ENCODE data around the gene FGD6. TPM values are rescaled to one million over a fixed set of nuclear protein-coding genes. Genes with fewer than 3 reads are reported as not detected.
"Not testable (repeated sequence)": the region's sequence is repeated elsewhere in the genome, so short reads cannot be mapped to it uniquely, and the experiment has no call there.

FGD6 gene
- total RNA-seq, 1 donor from 2014 or later, result 5.7 TPM

GRCh38 chr12:95238150-95238549, 20.9 kb upstream of the FGD6 start:
- Histone ChIP-seq H3K4me3 (ENCODE audit: low read length in 3 of 3) (no peak overlapping the region), H3K9ac (ENCODE audit: low read depth in 1 of 3, low read length in 3 of 3) (no peak overlapping the region), H3K9me3 (ENCODE audit: control insufficient read depth in 3 of 3, low read length in 3 of 3) (no peaks in the 10 kb centered on the region), H3K27ac (ENCODE audit: low read depth, low read length) (no peak overlapping the region), H3K27me3 (ENCODE audit: control insufficient read depth in 3 of 3, insufficient read depth in 3 of 3, low read length in 3 of 3) (no peaks in the 10 kb centered on the region), H3K36me3 (ENCODE audit: control insufficient read depth in 3 of 3, insufficient read depth in 3 of 3, low read length in 3 of 3) (peaks cover 0 to 2% (median 0%) of the 10 kb centered on the region in 3 donors), H3K4me1 (ENCODE audit: control insufficient read depth in 3 of 3, insufficient read depth in 3 of 3, low read length in 3 of 3) (peaks cover 2 to 10% (median 6%) of the 10 kb centered on the region in 3 donors)

GRCh38 chr12:95237315-95237714, 20.0 kb upstream of the FGD6 start:
- Histone ChIP-seq H3K36me3 (ENCODE audit: control insufficient read depth in 3 of 3, insufficient read depth in 3 of 3, low read length in 3 of 3) (peaks cover 0 to under 1% (median 0%) of the 10 kb centered on the region in 3 donors), H3K27ac (ENCODE audit: low read depth, low read length) (no peak overlapping the region), H3K9me3 (ENCODE audit: control insufficient read depth in 3 of 3, low read length in 3 of 3) (no peaks in the 10 kb centered on the region), H3K27me3 (ENCODE audit: control insufficient read depth in 3 of 3, insufficient read depth in 3 of 3, low read length in 3 of 3) (no peaks in the 10 kb centered on the region), H3K4me3 (ENCODE audit: low read length in 3 of 3) (no peak overlapping the region), H3K9ac (ENCODE audit: low read depth in 1 of 3, low read length in 3 of 3) (no peak overlapping the region), H3K4me1 (ENCODE audit: control insufficient read depth in 3 of 3, insufficient read depth in 3 of 3, low read length in 3 of 3) (peaks cover 2 to 10% (median 6%) of the 10 kb centered on the region in 3 donors)

GRCh38 chr12:95235621-95236020, 18.4 kb upstream of the FGD6 start:
- not testable (repeated sequence) for H3K27me3 ChIP-seq (ENCODE audit: control insufficient read depth in 3 of 3, insufficient read depth in 3 of 3, low read length in 3 of 3); H3K36me3 ChIP-seq (ENCODE audit: control insufficient read depth in 3 of 3, insufficient read depth in 3 of 3, low read length in 3 of 3); H3K4me3 ChIP-seq (ENCODE audit: low read length in 3 of 3); H3K9me3 ChIP-seq (ENCODE audit: control insufficient read depth in 3 of 3, low read length in 3 of 3); H3K9ac ChIP-seq (ENCODE audit: low read depth in 1 of 3, low read length in 3 of 3); H3K27ac ChIP-seq (ENCODE audit: low read depth, low read length)
- peaks cover 4 to 10% (median 5%) of the 10 kb centered on the region in 3 donors for H3K4me1 ChIP-seq (ENCODE audit: control insufficient read depth in 3 of 3, insufficient read depth in 3 of 3, low read length in 3 of 3)

- peaks cover 2 to 13% (median 7%) of the 10 kb centered on the region in 3 donors for H3K4me1 ChIP-seq (ENCODE audit: control insufficient read depth in 3 of 3, insufficient read depth in 3 of 3, low read length in 3 of 3)
- not testable (repeated sequence) for H3K9ac ChIP-seq (ENCODE audit: low read depth in 1 of 3, low read length in 3 of 3); H3K4me3 ChIP-seq (ENCODE audit: low read length in 3 of 3); H3K27me3 ChIP-seq (ENCODE audit: control insufficient read depth in 3 of 3, insufficient read depth in 3 of 3, low read length in 3 of 3); H3K9me3 ChIP-seq (ENCODE audit: control insufficient read depth in 3 of 3, low read length in 3 of 3); H3K27ac ChIP-seq (ENCODE audit: low read depth, low read length); H3K36me3 ChIP-seq (ENCODE audit: control insufficient read depth in 3 of 3, insufficient read depth in 3 of 3, low read length in 3 of 3)
These were observed 16.9 kb upstream of the FGD6 start for GRCh38 chr12:95234187-95234586.

- Histone ChIP-seq H3K4me3 (ENCODE audit: low read length in 3 of 3) (no peak overlapping the region), H3K4me1 (ENCODE audit: control insufficient read depth in 3 of 3, insufficient read depth in 3 of 3, low read length in 3 of 3) (peaks cover 5 to 6% (median 5%) of the 10 kb centered on the region in 3 donors), H3K36me3 (ENCODE audit: control insufficient read depth in 3 of 3, insufficient read depth in 3 of 3, low read length in 3 of 3) (no peaks in the 10 kb centered on the region), H3K27me3 (ENCODE audit: control insufficient read depth in 3 of 3, insufficient read depth in 3 of 3, low read length in 3 of 3) (no peaks in the 10 kb centered on the region), H3K9me3 (ENCODE audit: control insufficient read depth in 3 of 3, low read length in 3 of 3) (no peaks in the 10 kb centered on the region), H3K9ac (ENCODE audit: low read depth in 1 of 3, low read length in 3 of 3) (peak overlapping the region in 1 of 3 donors; percentile 3), H3K27ac (ENCODE audit: low read depth, low read length) (peak overlapping the region; percentile 17)
These were observed 13.9 kb upstream of the FGD6 start for GRCh38 chr12:95231190-95231589.

GRCh38 chr12:95230313-95230712, 13.0 kb upstream of the FGD6 start:
- no peaks in the 10 kb centered on the region for H3K9me3 ChIP-seq (ENCODE audit: control insufficient read depth in 3 of 3, low read length in 3 of 3)
- H3K27me3 ChIP-seq (ENCODE audit: control insufficient read depth in 3 of 3, insufficient read depth in 3 of 3, low read length in 3 of 3), result no peaks in the 10 kb centered on the region
- H3K9ac ChIP-seq (ENCODE audit: low read depth in 1 of 3, low read length in 3 of 3), result no peak overlapping the region
- H3K36me3 ChIP-seq (ENCODE audit: control insufficient read depth in 3 of 3, insufficient read depth in 3 of 3, low read length in 3 of 3), result no peaks in the 10 kb centered on the region
- peaks cover 5 to 6% (median 5%) of the 10 kb centered on the region in 3 donors for H3K4me1 ChIP-seq (ENCODE audit: control insufficient read depth in 3 of 3, insufficient read depth in 3 of 3, low read length in 3 of 3)
- H3K27ac ChIP-seq (ENCODE audit: low read depth, low read length), result no peak overlapping the region
- H3K4me3 ChIP-seq (ENCODE audit: low read length in 3 of 3), result no peak overlapping the region

GRCh38 chr12:95229636-95230035, 12.4 kb upstream of the FGD6 start:
- H3K9ac ChIP-seq (ENCODE audit: low read depth in 1 of 3, low read length in 3 of 3), result no peak overlapping the region
- H3K4me3 ChIP-seq (ENCODE audit: low read length in 3 of 3), result no peak overlapping the region
- H3K9me3 ChIP-seq (ENCODE audit: control insufficient read depth in 3 of 3, low read length in 3 of 3), result no peaks in the 10 kb centered on the region
- H3K4me1 ChIP-seq (ENCODE audit: control insufficient read depth in 3 of 3, insufficient read depth in 3 of 3, low read length in 3 of 3), result peaks cover 5 to 11% (median 8%) of the 10 kb centered on the region in 3 donors
- H3K27ac ChIP-seq (ENCODE audit: low read depth, low read length), result no peak overlapping the region
- peaks cover 0 to 3% (median 0%) of the 10 kb centered on the region in 3 donors for H3K36me3 ChIP-seq (ENCODE audit: control insufficient read depth in 3 of 3, insufficient read depth in 3 of 3, low read length in 3 of 3)
- H3K27me3 ChIP-seq (ENCODE audit: control insufficient read depth in 3 of 3, insufficient read depth in 3 of 3, low read length in 3 of 3), result no peaks in the 10 kb centered on the region

GRCh38 chr12:95228617-95229016, 11.3 kb upstream of the FGD6 start:
- Histone ChIP-seq H3K9me3 (ENCODE audit: control insufficient read depth in 3 of 3, low read length in 3 of 3) (no peaks in the 10 kb centered on the region), H3K27ac (ENCODE audit: low read depth, low read length) (no peak overlapping the region), H3K4me3 (ENCODE audit: low read length in 3 of 3) (no peak overlapping the region), H3K27me3 (ENCODE audit: control insufficient read depth in 3 of 3, insufficient read depth in 3 of 3, low read length in 3 of 3) (no peaks in the 10 kb centered on the region), H3K36me3 (ENCODE audit: control insufficient read depth in 3 of 3, insufficient read depth in 3 of 3, low read length in 3 of 3) (peaks cover 0 to 5% (median 3%) of the 10 kb centered on the region in 3 donors), H3K9ac (ENCODE audit: low read depth in 1 of 3, low read length in 3 of 3) (no peak overlapping the region), H3K4me1 (ENCODE audit: control insufficient read depth in 3 of 3, insufficient read depth in 3 of 3, low read length in 3 of 3) (peaks cover 5 to 16% (median 12%) of the 10 kb centered on the region in 3 donors)

- H3K9ac ChIP-seq (ENCODE audit: low read depth in 1 of 3, low read length in 3 of 3), result no peak overlapping the region
- H3K4me1 ChIP-seq (ENCODE audit: control insufficient read depth in 3 of 3, insufficient read depth in 3 of 3, low read length in 3 of 3), result peaks cover 5 to 16% (median 12%) of the 10 kb centered on the region in 3 donors
- no peaks in the 10 kb centered on the region for H3K27me3 ChIP-seq (ENCODE audit: control insufficient read depth in 3 of 3, insufficient read depth in 3 of 3, low read length in 3 of 3)
- H3K4me3 ChIP-seq (ENCODE audit: low read length in 3 of 3), result no peak overlapping the region
- H3K36me3 ChIP-seq (ENCODE audit: control insufficient read depth in 3 of 3, insufficient read depth in 3 of 3, low read length in 3 of 3), result peaks cover 0 to 5% (median 3%) of the 10 kb centered on the region in 3 donors
- no peaks in the 10 kb centered on the region for H3K9me3 ChIP-seq (ENCODE audit: control insufficient read depth in 3 of 3, low read length in 3 of 3)
- no peak overlapping the region for H3K27ac ChIP-seq (ENCODE audit: low read depth, low read length)
These were observed 10.6 kb upstream of the FGD6 start for GRCh38 chr12:95227818-95228356.

GRCh38 chr12:95225645-95226212, 8.5 kb upstream of the FGD6 start:
- Histone ChIP-seq H3K36me3 (ENCODE audit: control insufficient read depth in 3 of 3, insufficient read depth in 3 of 3, low read length in 3 of 3) (peaks cover 0 to 5% (median 3%) of the 10 kb centered on the region in 3 donors), H3K27ac (ENCODE audit: low read depth, low read length) (no peak overlapping the region), H3K4me1 (ENCODE audit: control insufficient read depth in 3 of 3, insufficient read depth in 3 of 3, low read length in 3 of 3) (peaks cover 8 to 16% (median 11%) of the 10 kb centered on the region in 3 donors), H3K9ac (ENCODE audit: low read depth in 1 of 3, low read length in 3 of 3) (no peak overlapping the region), H3K27me3 (ENCODE audit: control insufficient read depth in 3 of 3, insufficient read depth in 3 of 3, low read length in 3 of 3) (no peaks in the 10 kb centered on the region), H3K9me3 (ENCODE audit: control insufficient read depth in 3 of 3, low read length in 3 of 3) (no peaks in the 10 kb centered on the region), H3K4me3 (ENCODE audit: low read length in 3 of 3) (no peak overlapping the region)

Data from skeletal muscle tissue (tissue), 4 donors.